GM18499 (cell line): ENCODE results near the gene ANAPC16.
"Not testable (repeated sequence)": the region's sequence is repeated elsewhere in the genome, so short reads cannot be mapped to it uniquely, and the experiment has no call there.

Experiments
- ATAC-seq: cut with Tn5 transposase; IDR thresholded peaks from one replicate; pipeline ENCODE4 v1.9.1; 2021; ENCODE audit warnings: moderate number of reproducible peaks; ENCODE audit not compliant: insufficient read depth, unreplicated experiment

ANAPC16 gene

GRCh38 chr10:72208526-72208925 is 7.3 kb upstream of the ANAPC16 start:
- ATAC-seq: not testable (repeated sequence)

DNA sequence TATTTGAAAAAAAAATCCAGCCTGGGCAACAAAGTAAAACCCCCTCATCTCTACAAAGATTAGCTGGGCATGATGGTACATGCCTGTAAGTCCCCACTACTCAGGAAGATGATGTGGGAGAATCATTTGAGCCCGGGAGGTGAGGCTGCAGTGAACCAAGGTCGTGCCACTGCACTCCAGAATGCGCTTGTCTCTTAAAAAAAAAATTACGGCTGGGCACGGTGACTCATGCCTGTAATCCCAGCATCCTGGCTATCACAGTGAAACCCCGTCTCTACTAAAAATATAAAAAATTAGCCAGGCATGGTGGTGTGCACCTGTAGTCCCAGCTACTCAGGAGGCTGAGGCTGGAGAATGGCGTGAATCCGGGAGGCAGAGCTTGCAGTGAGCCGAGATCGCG is 4.4 kb upstream of the ANAPC16 start:
- ATAC-seq: not testable (repeated sequence)

DNA sequence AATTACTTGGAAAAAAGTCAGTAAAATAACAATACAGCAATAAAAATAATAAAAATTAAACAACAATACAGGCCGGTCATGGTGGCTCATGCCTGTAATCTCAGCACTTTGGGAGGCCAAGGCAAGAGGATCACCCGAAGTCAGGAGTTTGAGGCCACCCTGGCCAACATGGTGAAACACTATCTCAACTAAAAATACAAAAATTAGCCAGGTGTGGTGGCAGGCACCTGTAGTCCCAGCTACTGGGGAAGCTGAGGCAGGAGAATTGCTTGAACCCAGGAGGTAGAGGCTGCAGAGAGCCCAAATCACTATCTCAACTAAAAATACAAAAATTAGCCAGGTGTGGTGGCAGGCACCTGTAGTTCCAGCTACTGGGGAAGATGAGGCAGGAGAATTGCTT is 4.0 kb upstream of the ANAPC16 start:
- ATAC-seq: not testable (repeated sequence)

DNA sequence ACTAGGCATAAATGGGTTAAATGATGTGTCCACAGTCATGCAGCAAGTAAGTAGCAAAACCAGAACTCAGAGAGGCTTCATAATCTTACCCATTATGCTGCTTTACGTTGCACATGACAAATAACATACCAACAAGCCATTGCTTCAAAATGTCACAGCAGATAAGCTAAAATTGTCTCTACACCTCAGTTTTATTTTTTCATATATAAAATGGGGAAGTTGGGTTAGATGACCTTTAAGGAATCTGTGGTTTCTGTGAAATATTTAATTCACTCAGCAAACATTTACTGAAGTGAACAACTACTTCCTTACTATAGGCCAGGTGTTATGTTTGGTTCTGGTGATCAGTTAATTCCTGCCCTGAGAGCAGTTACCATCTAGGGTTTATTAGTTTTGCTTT is 2.5 kb downstream of the ANAPC16 start:
- ATAC-seq: no peak

DNA sequence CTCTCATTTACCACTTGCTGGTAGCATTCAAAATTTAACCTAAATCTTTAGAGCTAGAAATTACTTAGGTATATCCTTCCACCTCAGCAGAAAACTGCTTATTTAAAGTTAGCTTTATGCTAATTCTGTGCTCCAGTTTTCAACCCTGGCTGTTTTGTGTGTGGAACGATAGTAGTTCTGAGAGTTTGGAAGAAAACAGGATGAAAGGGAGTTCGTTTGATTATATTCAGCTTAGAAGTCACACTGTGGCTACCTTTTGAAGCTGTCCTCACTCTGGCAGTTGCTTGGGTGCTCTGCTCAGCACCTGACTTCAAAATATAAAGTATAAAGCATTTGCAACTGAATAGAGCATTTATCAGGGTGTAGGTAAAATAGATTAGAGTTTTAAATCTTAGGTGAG is 2.9 kb downstream of the ANAPC16 start:
- ATAC-seq: no peak

DNA sequence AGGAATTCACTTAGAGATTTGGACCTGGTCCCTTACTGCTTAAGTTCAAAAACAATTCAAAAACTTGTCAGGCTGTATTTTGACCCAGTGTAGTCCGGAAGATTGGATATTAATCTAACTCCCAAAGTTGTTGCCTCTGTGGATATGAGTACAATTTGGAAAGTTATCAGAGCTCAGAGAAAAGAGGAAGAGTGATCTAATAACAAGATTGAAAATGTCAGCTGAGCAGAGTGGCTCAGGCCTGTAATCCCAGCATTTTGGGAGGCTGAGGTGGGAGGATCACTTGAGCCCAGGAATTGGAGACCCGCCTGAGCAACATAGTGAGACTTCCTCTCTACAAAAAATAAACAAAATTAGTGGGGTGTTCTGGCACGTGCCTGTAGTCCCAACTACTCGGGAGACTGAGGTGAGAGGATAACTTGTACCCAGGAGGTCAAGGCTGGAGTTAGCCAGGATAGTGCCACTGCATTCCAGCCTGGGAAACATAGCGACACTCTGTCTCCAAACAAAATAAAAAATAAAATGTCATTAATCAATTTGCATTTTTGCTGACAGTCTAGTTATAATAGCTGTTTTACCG is 3.5 kb downstream of the ANAPC16 start:
- ATAC-seq: no peak

GRCh38 chr10:72220637-72221036 is 4.8 kb downstream of the ANAPC16 start:
- no peak for ATAC-seq

DNA sequence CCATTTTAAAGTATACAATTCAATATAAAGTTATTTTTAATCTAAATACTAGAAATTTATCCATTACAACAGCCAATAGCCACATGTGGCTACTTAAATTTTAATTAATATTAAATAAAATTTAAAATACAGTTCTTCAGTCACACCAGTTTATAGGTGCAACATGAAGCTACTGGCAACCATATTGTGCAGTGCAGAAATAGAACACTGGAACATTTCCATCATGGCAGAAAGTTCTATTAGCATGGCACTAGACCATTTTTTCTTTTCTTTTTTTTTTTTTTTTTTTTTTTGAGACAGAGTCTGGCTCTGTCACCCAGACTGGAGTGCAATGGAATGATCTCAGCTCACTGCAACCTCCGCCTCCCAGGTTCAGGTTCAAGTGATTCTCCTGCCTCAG is 5.5 kb downstream of the ANAPC16 start:
- no peak for ATAC-seq

DNA sequence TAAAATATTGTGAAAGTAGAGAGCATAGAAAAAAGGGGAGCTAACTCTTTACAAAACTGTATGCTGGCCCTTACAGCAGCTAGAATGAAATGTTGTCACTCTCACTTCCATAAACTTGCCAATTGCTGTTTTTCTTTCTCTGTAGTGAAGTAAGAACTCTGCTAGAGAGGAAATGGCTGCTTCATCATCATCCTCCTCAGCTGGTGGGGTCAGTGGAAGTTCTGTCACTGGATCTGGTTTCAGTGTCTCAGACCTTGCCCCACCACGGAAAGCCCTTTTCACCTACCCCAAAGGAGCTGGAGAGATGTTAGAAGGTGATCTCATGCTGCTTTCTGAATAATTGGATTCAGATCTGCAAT is 7.9 kb downstream of the ANAPC16 start:
- ATAC-seq: no peak

DNA sequence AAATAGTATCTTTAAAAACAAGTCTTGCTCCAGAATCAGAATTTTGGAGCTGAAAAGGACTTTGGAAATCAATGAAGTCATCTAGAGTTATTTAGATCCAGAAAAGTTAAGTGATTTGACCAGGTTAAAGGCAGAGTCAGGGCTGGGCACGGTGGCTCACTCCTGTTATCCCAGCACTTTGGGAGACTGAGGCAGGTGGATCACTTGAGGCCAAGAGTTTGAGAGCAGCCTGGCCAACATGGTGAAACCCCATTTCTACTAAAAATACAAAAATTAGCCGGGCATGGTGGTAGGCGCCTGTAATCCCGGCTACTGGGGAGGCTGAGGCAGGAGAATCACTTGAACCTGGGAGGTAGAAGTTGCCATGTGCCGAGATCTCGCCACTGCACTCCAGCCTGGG is 8.4 kb downstream of the ANAPC16 start:
- ATAC-seq: not testable (repeated sequence)

GRCh38 chr10:72226418-72227027 is 10.7 kb downstream of the ANAPC16 start:
- ATAC-seq: no peak

DNA sequence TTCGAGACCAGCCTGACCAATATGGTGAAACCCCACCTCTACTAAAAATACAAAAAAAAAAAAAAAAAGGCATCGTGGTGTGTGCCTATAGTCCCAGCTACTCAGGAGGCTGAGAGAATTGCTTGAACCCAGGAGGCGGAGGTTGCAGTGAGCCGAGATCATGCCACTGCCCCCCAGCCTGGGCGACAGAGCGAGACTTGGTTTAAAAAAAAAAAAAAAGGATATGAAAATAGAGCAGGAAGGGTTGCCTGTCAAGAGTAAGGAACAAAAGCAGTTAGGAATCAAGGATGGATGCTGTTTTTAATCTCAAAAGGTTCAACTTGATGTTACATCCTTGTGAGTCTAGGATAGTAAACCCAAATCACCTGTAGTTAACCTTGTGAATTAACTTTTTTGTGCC is 12.0 kb downstream of the ANAPC16 start:
- no peak for ATAC-seq

DNA sequence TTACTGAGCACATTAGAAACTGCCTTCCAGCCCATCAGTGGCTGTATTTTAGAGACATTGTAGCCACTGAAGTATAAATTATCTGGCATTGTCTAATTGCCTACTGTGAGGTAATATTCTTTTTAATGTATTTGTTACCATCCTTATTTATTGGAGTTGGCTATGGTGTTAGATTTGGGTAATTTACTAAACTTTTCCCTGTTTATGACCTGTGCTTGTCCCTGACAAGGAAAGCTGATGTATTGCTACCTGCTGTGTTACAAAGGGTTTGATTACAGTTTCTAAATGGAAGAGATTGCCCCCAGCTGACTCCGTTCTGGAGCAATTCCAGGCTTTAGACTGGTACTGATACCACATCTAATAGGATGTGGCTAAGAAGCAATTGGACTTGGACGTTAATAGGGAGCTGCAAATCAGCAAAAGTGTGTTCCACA is 12.5 kb downstream of the ANAPC16 start:
- ATAC-seq: no peak

DNA sequence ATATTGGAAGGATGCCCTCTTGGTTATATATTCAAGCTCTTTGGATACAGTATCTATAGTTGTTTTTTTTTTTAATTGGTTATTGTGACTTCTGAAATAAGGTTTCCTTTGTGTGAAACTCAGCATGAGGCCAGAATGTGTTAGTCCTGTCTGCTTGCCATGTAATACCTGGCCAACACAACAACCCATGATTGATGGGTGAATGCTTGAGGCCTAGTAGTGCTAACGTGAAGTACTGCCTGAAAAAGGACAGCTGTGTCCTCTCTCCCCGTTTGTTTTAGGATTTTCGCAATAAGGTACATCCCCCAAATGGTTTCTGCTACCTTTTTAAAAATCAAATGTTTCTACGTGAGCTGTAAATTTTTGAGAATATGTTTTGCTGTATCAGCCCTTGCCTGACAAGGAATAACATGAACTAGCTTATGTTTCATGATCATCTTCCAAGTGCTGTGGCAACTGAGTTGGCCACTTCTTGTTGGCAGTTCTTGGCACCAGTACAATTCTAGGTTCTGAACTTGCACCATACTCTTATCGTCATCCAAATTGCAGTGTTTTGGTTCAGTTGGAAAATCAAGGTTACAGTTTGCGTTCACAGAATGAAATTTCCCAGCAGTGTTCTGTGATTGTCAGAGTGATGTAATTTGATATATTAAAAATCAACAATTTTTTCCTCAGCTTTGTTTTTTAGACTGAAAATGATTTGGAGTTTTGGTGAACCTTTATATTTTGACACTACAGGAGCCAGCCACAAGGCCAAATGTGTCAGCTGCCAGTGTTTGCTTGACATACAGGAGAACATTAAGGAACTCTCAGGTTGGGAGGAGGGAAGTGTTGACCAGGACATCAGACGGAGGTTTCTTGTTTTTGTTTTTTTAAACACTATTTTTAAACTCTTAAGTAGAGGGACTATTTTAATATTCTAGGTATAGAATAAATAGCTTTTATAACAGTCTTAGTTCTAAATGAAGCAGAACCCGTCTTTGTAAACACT is 13.7 kb downstream of the ANAPC16 start:
- no peak for ATAC-seq

DNA sequence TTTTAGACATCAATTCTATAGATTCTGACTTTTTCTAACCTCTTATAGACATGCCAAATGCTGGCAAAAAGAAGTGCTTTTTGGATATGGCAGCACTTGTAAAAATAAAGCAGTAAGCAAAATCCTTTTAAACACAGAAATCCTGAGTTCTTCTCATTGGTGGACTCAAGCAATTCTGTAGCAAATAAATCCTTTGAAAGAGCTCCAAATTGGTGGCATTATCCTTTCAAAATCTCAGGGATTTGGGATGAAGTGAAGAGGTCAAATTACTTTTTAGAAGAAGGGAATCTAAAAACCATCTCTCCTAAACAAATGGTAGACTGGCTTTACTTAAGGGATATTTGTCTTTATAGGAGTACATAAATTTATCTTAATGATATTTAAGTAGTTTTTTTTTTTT is 17.8 kb downstream of the ANAPC16 start:
- no peak for ATAC-seq

DNA sequence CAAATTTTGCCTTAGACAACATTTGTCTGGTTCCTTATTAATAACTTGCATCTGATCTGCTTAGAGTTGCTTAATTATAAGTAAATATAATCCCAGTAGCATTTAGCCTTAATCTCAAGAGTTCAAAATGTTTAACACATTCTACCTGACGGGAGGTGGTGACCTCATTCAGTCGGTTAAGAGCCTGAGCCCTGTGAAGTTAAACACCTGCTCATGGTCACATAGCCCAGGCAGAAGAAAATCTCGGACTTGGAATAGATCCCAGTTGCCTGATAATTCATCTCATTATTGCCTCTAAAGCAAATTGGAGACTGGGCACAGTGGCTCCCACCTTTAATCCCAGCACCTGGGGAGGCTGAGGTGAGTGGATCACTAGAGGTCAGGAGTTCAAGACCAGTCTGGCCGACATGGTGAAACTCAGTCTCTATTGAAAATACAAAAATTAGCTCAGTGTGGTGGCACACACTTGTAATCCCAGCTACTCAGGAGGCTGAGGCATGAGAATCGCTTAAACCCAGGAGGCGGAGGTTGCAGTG is 18.8 kb downstream of the ANAPC16 start:
- ATAC-seq: no peak

DNA sequence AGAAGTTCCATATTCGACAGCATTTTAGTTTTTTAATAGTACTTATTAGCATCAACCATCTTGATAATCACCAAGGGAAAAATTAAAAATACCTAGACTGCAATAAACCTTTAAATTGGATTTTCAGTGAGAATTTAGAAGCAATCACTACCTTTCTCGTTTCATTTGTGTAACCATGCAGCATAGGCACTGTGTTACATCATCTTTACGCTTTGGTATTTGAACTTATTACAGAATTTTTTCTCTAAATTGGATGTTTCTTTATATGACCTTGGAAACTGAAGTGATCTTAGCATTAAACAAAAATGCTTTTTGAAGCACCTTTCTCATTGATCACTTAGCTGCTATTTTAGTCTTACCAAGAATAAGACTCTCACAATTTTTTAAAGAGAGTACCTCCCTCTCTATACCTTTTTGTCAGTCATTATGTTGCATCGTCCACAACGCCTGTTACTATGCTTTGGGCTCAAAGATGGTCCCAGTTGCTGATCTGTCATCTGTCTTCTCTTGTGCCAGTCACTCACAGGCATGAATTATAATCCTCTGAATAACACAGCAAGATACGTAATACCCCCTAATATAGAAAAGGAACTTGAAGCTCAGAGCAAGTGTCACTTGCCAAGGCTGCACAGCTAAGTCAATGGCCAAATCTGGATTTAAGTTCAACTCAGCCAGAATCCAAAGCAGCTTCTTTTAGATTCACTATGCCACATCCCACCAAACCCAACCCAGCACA is 19.9 kb downstream of the ANAPC16 start:
- ATAC-seq: no peak

DNA sequence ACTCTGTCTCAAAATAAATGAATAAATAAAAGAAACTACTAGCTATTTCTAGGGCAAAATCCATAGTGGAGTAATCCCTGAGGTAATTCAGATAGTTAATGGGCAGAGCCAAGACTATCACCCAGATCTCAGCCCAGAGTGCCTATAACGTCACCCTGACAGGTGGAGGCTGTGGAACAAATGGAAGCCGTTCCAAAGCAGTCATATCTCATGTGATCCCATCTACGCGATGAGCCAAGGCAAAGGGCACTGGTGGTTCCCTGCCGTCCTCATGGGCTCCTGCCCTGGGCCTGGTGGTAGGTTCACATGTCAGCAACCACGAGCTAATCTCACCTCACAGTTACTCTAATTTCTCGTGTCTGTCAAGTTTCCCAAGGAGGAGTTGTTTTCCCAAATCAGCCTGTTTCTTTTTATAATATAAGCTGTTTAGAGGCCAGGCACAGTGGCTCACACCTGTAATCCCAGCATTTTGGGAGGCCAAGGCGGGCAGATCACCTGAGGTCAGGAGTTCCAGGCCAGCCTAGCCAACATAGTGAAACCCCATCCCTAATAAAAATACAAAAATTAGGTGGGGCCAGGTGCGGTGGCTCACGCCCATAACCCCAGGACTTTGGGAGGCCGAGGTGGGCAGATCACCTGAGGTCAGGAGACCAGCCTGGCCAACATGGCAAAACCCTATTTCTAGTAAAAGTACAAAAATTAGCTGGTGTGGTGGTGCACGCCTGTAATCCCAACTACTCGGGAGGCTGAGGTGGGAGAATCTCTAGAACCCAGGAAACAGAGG is 22.8 kb downstream of the ANAPC16 start:
- no peak for ATAC-seq

GRCh38 chr10:72239409-72239808 is 23.6 kb downstream of the ANAPC16 start:
- no peak for ATAC-seq

- ATAC-seq: no peak
Measured at GRCh38 chr10:72240371-72240770, 24.6 kb downstream of the ANAPC16 start.
